Right lung (tissue), 5 donors: ENCODE results near the gene TSPAN33. TPM values are rescaled to one million over a fixed set of nuclear protein-coding genes. Genes with fewer than 3 reads are reported as not detected.
"Not testable (repeated sequence)": the region's sequence is repeated elsewhere in the genome, so short reads cannot be mapped to it uniquely, and the experiment has no call there.

Experiments
- DNase-seq, 2 donors: peaks; one replicate each; pipeline ENCODE4 v3.0.0-alpha.2; 2013
- polyA plus RNA-seq, 5 donors: library from polyadenylated mRNA; unstranded; fragments of 120-200 nt; gene quantifications; one replicate each; pipeline versions ENCODE4 v1.2.1 to v1.2.3, GENCODE V29; 2013; ENCODE audit warnings: inconsistent platforms in 1 of 5, low replicate concordance in 1 of 5; ENCODE audit not compliant: insufficient read length in 5 of 5, insufficient read depth in 1 of 5

The TSPAN33 gene
- polyA plus RNA-seq, 5 donors: 4.1 to 7.8 (median 4.6) TPM

DNA sequence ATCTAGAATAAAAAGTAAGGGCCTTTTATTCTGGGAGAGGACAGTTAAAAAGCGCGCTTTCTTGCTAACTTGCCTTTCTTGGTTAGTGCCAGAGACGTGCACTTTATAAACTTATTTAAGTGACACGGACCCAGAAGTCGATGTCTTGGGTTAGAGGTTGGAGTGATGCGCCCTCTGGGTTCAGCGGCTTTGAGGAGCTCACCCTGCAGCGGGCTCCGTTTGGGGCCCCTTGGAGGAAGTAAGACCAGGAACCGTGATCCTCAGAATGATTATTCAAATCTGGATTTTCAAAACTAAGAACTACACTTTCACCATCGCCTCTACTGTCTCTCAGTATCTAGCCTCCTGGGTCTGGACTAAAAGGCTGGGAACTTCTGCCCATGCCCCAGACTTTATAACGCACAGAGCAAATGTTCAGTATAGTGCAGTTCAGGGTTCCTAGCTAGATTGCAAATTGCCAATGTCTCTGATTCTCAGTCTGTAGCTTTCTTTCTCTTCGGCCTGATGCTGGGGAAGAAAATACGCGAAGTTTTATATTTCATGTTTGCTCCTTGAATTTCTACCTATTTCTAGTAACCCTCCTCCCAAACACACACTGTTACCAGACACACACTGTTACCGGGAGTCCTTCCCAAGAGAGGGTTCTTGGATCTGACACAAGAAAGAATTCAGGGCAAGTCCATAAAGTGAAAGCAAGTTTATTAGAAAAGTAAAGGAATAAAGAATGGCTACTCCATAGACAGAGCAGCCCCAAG lies 25.4 kb downstream of the TSPAN33 start:
- DNase-seq: no peak

DNA sequence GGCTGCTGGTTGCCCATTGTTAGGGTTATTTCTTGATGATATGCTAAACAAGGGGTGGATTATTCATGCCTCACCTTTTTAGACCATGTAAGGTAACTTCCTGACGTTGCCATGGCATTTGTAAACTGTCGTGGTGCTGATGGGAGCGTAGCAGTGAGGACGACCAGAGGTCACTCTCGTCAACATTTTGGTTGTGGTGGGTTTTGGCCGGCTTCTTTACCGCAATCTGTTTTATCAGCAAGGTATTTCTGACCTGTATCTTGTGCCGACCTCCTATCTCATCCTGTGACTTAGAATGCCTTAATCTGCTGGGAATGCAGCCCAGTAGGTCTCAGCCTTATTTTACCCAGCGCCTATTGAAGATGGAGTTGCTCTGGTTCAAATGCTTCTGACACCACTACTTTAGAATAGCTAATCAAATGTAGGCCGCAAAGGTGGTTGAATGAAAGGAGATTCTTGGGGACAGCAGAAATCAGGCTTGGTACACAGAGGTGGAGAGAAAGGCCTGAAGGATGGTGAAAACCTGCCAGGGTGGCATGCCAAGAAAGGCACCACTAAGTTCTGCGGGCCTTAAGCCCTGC lies 26.0 kb downstream of the TSPAN33 start:
- DNase-seq: no peak

DNA sequence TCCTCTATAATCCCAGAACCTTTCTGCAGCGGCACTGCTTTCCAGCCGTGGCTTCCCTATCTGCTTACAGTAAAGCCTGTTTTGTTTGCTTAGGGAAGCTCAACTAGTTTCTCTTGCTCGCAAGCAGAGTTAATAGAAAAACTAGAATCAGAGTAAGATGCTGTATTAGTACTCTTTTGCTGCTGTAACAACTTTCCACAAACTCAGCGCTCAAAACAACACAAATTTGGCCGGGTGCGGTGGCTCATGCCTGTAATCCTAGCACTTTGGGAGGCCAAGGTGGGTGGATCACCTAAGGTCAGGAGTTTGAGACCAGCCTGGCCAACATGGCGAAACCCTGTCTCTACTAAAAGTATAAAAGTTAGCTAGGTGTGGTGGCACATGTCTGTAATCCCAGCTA lies 29.4 kb downstream of the TSPAN33 start:
- DNase-seq: not testable (repeated sequence)

DNA sequence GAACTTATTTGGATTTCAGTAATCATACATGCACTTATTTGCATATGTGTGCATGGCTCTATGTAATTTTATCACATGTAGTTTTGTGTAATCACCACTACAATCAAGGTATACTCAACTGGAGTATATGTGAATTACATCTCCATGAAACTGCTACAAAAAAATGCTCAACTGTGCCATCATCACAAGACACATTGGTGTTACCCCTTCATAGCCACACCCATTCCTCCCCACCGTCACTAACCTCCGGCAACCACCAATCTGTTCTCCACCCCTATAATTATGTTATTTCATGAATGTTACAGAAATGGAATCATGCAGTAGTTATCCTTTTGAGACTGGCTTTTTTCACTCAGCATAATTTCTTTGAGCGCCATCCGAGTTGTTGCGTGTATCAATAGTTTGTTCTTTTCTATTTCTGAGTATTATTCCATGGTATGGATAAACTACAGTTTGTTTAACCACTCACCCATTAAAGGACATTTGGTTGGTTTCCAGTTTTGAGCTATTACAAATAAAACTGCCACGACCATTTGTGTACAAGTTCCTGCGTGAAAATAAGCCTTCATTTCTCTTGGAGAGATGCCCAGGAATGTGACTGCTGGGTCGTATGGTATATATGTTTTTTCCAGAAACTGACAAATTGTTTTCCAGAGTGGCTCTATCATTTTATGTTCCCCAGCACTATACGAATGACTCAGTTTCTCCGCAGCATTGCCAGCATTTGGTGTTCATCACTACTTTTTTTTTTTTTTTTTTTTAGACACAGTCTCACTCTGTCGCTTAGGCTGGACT lies 32.6 kb downstream of the TSPAN33 start:
- DNase-seq: no peak

DNA sequence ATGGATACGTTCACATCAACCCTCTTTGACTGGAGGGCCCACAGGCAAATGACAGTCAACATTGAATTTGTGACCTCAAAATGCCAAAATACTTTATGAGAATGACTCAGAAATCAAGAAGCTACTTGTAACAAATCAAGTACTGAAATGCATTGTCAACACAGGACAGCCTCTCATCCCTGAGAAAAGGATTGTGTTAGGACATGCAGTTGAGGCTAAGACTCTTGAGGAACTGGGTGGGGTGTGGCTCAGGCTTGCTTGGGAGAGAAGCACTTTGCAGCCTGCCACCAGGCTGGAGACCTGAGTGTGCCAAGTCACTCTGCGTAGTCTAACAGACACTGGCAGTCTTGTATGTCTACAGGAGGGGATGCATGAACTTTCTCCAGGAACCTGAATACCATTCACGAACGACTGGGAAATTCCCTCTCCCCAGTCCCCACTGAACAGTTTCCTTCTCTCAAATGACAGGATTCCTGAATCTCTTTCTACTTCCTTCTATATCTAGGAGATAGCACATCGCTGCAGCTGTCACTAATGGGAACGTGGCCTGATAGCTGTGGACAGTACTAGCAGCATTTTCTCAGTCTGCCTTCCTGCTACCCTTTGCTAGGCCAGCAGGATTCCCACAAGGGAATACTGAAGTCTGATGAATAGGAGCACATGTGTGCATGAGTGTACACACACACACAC lies 40.6 kb downstream of the TSPAN33 start:
- DNase-seq: no peak

DNA sequence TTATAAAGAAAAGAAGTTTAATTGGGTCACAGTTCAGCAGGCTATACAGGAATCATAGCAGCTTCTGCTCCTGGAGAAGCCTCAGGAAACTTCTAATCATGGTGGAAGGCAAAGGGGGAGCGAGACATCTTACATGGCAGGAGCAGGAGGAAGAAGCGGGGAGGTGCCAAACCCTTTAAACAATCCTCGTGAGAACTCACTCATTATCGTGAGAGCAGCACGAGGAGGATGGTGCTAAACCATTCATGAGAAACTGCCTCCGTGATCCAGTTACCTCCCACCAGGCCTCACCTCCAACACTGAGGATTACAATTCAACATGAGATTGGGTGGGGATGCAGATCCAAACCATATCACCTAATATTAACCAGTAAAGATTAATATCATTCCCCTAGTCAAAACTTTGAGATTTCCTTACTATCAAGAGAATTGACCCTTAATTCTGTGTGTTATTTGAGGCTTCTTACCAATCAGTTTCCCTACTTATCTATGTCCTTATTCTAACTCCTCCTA lies 42.3 kb downstream of the TSPAN33 start:
- no peak for DNase-seq

DNA sequence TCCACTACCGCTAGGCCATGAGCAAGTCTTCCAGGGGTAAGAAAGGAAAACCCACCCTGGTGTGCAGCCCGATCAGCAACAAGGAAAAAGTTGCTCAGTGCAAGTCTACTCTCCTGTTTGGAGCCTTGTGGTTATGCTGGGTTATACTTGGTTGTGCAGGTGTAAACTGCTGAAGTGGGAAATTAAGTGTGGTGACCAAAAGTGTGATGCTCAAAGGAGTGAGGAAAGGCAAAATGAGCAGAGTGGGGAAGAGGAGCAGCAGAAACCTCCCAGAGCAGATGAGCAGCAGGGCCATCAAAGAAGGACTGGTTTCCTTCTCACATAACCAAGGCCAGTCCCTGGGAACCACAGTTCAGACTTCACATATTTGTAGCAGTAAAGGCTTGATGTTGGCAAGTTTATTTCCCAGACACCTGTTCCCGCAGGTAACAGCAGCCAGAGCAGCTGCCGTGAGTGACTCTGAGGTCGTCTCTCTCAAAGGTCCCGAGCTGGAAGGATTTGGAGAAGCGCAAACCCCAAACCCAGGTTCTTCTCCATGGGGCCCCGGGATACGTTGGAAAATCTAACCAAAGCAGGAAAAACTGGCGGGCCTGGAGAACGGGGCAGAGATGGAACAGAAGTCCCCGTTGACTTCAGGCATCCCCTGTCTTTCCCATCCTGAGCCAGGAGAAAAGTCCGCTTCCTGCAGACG lies 43.3 kb downstream of the TSPAN33 start:
- no peak for DNase-seq

DNA sequence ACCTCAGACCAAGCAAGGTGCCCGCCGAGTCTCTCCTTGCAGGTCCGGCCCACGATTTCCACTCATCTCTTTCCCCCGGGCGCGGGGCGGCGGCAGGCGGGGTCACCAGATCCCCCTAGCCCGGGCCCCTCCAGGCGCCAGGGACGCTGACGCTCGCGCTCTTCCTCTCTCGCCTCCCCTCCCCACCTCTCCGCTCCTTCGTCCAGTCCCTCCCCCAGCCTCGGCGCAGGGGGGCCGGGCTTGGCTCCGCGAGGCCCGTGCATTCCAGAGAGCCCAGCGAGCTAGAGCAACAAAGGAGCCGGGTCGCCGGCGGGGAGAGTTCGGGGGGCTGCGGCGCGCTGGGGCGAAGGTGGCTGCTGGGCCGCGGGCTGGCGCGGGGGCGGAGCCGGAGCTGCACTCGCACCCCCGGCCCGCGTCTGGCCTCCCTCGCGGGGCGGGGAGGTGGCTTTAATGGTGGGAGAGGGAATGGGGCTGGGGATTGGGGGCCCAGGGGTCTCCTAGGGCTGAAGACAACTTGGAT lies 43.9 kb downstream of the TSPAN33 start, which contains the start of gene SMO:
TSS of gene SMO (plus strand) at position 262 of the 520 bp plus-strand sequence. CDS start 519 bp downstream, outside the sequence.
- DNase-seq: peak; percentile 86 to 88

DNA sequence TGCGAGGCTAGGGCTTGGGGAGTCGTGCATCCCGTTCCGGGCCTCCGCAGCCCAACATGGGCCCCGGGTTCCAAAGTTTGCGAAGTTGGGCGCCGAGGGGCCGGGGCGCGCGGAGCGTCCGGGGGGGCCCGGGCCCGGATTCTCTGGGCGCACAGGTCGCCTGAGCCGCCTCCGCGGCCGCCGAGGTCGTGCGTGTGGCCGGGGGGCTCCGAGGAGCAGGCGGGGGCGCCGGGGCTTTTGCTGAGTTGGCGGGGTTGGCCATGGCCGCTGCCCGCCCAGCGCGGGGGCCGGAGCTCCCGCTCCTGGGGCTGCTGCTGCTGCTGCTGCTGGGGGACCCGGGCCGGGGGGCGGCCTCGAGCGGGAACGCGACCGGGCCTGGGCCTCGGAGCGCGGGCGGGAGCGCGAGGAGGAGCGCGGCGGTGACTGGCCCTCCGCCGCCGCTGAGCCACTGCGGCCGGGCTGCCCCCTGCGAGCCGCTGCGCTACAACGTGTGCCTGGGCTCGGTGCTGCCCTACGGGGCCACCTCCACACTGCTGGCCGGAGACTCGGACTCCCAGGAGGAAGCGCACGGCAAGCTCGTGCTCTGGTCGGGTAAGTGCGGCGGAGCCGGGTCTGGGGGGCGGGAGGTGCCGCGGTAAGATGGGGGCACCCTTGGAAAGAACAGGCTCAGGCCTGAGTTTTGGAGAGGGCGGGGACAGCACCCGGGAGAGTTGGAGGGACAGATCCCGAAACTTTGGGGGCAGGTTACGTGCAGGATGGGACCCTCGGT lies 44.6 kb downstream of the TSPAN33 start:
- peak in 1 of 2 donors; percentile 33 for DNase-seq

DNA sequence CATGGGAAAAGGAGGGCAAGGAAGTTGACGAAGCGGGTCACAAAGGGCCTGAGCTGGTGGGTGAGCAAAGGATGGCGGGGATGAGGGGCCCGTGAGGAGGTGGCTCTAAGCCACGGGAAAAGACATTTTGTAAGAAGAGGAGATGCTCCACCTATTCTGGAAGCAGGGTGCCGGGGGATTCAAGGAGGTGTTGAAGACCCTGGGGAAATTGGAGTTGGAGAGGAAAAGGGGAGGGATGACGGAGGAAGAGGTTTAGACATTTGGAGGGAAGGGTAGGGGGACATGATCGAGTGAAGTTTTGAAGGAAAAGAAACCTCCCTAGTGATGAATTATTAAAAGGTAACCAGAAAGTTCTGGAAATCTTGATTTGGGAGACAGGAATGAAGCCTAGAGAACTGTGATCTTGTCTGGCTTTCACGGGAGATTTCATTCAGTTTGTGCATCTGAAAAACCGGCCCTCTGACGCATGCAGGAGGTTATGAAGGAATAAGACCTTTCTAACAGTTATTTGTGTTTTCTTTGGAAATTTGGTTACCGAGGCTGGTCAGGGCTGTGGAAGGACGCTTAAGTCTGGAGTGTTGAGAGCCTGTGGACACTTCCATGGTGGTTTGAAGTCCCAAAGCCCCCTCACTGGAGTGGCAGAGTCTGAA lies 45.3 kb downstream of the TSPAN33 start:
- DNase-seq: no peak

DNA sequence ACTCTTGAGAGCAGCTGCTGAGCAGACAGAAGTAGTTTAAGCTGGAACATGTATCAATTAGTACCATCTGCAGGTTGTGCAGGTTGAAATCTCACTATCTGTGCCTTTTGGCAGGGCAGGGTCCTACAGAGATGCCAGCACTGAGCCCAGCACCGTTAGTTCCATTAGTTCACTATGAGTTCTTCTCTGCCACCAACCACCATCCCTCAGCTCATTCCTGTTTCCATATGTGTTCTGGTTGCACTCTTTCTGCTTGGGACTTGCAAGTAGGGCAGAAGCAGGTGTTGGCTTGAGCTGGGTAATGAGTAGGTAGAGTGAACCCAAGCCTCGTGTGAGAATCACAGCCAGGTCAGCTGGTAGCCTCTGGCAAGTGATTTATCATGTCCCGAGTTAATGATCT lies 46.8 kb downstream of the TSPAN33 start:
- no peak for DNase-seq

DNA sequence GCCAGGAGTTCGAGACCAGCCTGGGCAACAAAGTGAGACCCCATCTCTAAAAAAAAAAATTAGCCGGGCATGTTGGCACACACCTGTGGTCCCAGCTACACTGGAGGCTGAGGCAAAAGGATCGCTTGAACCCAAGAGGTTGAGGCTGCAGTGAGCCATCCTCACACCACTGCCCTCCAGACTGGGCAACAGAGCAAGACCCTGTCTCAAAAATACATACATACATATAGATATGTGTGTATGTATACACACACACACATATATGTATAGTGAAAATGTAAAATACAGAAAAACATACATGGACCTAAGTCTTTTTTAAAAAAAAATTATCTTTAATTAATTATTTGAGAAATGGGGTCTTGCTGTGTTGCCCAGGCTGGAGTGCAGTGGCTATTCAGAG lies 49.4 kb downstream of the TSPAN33 start:
- no peak for DNase-seq

DNA sequence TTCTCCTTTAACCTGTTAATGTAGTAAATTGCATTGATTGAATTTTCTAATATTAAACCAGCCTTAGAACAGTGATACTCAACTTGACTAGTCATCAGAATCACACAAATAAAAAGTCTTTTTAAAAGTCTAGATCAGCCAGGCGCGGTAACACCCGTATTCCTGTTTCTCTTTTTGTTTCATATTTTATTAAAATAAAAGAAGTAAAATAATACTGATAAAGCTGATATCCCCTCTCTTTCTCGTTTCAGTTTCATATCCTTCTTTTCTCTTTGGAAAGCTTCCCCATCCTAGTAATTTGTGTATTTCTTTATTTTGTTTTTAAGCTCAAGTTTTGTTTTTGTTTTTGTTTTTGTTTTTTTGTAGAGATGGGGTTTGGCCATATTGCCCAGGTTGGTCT lies 53.3 kb downstream of the TSPAN33 start:
- DNase-seq: no peak

DNA sequence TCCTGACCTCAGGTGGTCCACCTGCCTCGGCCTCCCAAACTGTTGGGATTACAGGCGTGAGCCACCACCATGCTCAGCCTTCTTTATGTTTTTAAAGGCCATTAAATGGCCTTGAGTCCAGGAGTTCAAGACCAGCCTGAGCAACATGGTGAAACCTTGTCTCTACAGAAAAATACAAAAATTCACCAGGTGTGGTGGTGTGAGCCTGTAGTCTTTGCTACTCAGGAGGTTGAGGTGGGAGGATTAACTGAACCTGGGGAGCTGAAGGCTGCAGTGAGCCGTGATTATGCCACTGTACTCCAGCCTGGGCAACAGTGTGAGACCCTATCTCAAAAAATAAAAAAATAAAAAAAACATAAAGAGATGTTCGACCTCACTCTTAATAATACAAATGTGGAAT lies 54.9 kb downstream of the TSPAN33 start:
- no peak for DNase-seq

DNA sequence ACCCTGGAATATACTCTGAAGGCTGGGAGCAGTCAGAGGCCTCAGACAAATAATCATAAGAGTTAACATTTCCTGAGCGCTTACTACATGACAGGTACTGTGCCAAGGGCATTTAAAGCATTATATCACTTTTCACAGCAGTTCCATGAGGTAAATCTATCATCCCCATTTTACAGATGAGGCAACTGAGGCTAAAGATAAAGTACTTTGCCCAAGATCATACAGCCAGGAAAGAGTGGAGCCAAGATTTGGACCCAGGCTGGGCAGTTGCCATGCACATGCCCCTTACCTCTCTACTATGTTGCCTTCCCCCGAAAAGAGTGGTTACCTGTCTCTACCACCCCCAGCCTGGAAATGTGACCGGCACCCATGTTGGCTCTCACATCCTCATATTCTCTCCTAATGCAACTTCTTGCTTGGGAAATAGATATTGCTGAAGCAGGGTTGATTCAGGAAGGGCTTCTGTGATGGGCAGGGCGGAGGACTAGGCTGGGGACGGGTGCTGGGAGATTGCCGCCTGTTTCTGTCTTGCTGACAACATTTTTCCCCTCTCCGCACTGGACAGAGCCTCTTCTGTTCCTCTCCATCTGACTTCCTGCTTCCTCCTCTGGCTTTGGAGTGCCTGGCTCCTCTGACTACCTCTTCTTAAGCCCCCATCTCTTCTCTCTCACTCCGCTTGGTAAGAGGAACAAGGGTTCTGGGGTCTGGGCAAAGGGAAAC lies 57.7 kb downstream of the TSPAN33 start:
- no peak for DNase-seq

DNA sequence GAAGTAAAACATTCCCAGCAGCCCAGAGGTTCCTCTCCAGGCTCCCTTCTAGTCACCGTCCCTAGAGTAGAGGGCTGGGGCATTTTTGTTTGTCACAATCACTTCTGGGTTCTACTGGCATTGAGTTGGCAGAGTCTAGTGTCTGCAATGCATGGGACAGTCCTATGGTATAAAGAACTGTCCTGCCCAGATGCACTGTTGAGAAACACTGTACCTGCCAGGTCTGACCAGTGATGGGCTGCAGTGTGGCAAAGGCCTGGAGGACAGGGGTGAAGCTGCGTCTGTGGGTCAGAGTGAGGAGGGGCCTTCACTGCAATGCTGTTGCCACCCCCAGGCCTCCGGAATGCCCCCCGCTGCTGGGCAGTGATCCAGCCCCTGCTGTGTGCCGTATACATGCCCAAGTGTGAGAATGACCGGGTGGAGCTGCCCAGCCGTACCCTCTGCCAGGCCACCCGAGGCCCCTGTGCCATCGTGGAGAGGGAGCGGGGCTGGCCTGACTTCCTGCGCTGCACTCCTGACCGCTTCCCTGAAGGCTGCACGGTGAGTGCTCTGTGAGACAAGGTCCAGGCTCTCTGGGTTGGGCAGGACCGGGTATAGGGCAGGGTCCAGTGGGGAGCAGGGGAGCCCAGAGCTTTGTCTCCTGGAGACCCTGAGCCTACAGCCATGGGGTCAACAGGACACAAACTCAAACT lies 58.7 kb downstream of the TSPAN33 start:
- no peak for DNase-seq

DNA sequence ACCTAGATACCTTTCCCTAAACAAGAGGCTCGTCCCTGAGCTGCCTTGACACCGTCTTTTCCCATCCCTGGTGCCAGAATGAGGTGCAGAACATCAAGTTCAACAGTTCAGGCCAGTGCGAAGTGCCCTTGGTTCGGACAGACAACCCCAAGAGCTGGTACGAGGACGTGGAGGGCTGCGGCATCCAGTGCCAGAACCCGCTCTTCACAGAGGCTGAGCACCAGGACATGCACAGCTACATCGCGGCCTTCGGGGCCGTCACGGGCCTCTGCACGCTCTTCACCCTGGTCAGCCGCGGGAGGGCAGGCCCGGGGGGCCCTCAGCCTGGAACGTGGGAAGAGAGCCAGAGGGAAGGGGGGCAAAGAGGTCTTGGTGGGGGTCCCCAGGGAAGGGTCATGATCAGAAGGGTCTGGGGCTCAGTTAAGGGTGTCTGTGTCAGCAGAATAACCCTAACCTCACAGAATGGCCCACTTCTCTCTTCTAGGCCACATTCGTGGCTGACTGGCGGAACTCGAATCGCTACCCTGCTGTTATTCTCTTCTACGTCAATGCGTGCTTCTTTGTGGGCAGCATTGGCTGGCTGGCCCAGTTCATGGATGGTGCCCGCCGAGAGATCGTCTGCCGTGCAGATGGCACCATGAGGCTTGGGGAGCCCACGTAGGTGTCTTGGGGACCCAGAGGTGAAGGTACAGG lies 60.8 kb downstream of the TSPAN33 start:
- no peak for DNase-seq
